ENCODE measurements around the gene DOCK2.

Gene DOCK2

GRCh38 chr5:169666365-169666764, 29.3 kb downstream of the DOCK2 start:
- TF ChIP-seq CTCF (IDR thresholded peaks at IDR 0.05; ENCODE audit: extremely low read depth, missing control alignments) = no peak
- DNase-seq (ENCODE audit: low spot score) = no peak

GRCh38 chr5:169667896-169668674, 31.0 kb downstream of the DOCK2 start:
- no peak for TF ChIP-seq CTCF (IDR thresholded peaks at IDR 0.05; ENCODE audit: extremely low read depth, missing control alignments)
- no peak for DNase-seq (ENCODE audit: low spot score)

GRCh38 chr5:169668732-169669131, 31.7 kb downstream of the DOCK2 start:
- no peak for DNase-seq (ENCODE audit: low spot score)
- no peak for TF ChIP-seq CTCF (IDR thresholded peaks at IDR 0.05; ENCODE audit: extremely low read depth, missing control alignments)

GRCh38 chr5:169670769-169671525, 33.9 kb downstream of the DOCK2 start:
- no peak for TF ChIP-seq CTCF (IDR thresholded peaks at IDR 0.05; ENCODE audit: extremely low read depth, missing control alignments)

DNA sequence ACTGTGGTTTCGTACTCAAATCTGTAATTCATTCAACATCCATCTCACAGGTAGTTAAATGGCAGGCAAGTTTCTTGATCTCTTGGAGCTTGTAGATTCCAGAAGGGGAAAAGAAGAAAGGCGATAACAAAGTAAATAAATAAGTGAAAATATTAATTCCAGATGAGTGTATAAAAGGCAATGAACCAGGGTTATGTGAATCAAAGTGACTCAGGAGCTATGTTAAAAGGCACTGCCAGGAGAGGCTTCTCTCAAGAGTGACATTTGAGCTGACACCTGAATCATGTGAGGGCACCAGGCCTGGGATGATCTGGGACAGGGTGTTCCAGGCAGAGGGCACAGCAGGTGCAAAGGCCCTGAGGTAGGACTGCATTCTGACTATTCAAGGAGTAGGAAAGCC, 45.0 kb downstream of the DOCK2 start:
- DNase-seq (ENCODE audit: low spot score) = no peak
- no peak for TF ChIP-seq CTCF (IDR thresholded peaks at IDR 0.05; ENCODE audit: extremely low read depth, missing control alignments)

More at GRCh38 chr5:169670769-169671525, 33.9 kb downstream of the DOCK2 start:
- DNase-seq (ENCODE audit: low spot score) = peak; percentile 71

DNA sequence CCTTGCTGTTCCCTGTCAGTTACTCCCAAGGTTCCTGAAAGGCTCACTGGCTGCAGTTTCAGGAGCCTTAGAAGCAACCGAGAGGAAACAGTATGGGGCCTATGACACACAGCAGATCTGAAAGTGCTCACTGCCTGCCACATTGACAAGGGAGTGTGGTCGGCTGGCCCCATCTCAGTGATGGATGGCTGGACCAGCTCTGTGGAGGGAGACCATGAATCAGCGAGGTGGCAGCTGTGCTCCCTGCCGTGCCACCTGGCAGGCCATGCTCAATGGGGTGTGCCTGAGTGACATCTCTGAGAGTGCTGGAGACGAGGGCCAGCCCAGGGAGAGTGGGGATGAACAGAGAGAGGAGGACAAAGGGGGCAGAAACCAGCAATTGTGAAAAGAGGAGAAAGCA, 49.1 kb downstream of the DOCK2 start:
- no peak for DNase-seq (ENCODE audit: low spot score)
- no peak for TF ChIP-seq CTCF (IDR thresholded peaks at IDR 0.05; ENCODE audit: extremely low read depth, missing control alignments)

DNA sequence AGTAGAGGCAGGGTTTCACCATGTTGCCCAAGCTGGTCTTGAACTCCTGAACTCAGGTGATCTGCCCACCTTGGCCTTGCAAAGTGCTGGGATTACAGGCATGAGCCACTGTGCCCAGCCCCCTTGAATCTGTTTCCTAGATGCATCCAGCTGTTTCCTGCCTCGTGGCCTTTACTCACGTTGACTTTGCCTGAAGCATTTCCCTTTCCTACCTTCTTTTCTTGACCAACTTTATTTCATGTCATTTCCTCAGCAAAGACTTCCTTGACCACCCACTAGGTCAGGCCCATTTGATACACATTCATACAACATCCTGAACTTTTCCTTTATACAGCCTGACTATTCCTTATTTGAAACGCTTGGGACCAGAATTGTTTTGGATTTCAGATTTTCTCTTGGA, 51.0 kb downstream of the DOCK2 start:
- no peak for DNase-seq (ENCODE audit: low spot score)
- no peak for TF ChIP-seq CTCF (IDR thresholded peaks at IDR 0.05; ENCODE audit: extremely low read depth, missing control alignments)
